HG03457 (cell line): ENCODE data around the gene CILP2.

ENCODE experiments used
- ATAC-seq: cut with Tn5 transposase; IDR thresholded peaks from one replicate; pipeline ENCODE4 v1.9.1; 2021; ENCODE audit warnings: moderate number of reproducible peaks; ENCODE audit not compliant: unreplicated experiment

The CILP2 gene

GRCh38 chr19:19538061-19538784 is at the start of gene CILP2:
Gene CILP2, plus strand, starts transcription at chr19:19538265. Its CDS starts 85 bp downstream, at chr19:19538350.
- no peak for ATAC-seq

DNA sequence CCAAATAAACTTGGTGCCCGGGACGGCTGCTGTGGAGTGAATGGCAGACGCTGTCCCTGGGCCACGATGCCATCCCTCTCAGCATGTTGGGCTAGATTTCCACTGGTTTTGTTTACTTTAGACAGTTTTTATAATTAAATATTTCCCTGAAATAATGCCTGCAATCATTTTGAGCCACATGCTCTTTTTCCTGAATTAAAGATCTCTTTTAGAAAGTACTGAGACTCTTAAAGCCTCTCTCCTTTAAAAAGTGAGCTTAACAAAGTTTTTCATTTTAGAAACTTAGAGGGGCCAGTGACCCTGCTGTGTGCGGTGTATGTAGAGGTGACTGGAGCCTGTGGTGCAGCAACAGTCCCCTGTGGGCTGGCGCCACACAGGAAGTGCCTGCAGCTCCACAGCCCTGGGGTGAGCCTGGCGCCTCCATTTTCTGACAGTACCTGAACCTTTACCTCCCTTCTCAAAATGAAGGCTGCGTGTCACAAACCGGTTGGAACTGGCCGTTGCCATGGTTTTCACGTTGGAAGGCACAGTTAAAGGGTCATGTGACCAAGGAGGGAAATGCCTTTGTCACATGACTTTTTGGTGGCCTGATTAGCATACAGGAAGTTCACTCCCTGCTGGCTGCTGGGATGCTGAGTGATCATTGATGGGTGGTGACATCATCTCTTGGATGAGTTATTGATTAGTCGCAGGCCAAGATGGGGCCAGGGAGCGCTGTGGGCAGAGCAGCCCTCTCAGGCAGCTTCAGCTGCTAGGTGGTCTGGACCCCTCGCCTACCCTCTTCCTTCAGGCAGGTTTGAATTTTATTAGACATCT is 49.0 kb upstream of the CILP2 start:
- peak; percentile 41 for ATAC-seq

DNA sequence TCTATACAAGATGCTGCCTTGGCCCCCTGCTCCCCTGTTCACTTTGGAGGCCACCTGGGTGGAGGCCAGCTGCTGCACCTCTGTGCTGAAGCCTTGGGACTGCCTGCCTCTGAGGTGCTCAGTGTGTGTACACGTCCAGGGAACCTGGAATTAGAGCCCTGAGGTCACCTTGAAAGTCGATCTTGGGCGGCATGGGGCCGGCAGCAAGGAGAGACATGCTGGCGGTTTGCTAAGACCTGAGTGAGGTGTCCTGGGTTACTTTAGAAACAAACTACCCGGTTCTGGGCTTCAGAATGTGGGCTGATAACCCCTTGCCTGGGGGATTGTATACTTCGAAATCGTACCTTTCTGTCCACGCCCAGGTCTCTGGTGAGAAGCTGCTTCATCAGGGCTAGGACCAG is 48.3 kb upstream of the CILP2 start:
- no peak for ATAC-seq

DNA sequence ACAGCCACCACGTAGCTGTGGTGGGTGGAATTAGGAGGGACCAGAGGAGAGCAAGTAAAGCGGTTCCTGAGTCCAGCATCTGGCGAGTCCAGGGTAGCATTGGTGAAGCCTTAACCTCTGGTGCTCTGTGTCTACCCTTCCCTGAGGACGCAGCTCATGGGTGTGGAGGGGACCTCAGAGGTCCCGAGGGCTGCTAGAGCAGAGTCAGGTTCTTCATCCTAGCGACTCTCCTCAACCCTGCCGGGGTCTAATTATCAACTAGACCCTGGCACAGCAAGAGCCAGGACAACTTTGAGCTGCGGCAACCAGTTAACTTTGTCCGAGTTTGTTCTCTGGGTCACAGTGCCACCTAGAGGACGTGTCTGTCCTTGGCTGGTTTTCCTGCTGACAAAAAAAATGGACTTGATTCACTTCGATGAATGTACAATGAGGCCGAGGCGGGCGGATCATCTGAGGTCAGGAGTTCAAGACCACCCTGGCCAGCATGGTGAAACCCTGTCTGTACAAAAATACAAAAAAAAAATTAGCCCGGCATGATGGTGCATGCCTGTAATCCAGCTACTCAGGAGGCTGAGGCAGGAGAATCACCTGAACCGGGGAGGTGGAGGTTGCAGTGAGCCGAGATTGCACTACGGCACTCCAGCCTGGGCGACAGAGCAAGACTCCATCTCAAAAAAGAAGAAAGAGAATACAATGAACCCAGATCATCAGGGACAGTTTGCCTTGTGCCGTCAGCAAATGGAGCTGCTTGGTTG is 47.7 kb upstream of the CILP2 start:
- ATAC-seq = no peak

DNA sequence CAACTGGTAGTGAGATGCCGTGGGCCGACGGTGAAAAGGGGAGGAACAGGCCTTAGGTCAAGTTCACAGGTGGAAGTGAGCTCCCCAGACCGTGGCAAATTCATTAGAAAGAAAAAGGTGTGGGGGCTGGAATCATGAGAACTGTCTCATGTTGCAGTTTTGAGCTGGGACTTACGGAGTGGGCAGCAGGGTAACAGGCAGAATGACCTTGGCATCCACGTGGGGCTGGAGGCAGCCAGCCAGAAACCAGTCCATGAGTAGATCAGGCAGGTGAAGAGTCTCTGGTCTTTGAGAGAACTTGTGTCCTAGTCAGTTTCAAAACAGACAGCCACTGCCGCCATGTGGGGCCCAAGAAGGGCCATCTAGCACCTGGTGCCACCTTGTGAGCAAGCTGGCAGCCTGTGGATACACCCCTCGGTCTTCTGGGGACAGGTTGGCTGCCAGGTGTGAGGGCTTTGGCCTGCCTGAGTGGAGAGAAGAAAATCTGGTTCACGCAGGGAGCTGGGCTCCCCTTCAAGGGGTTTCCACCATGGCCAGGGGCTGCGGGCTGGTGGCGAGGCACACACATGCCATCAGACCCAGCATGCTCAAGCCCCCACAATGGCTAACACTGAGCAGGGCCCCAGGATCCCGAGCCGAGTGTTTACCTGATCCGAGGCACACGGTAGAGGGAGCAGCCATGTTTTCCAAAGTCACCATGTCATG is 46.6 kb upstream of the CILP2 start:
- ATAC-seq = no peak

GRCh38 chr19:19492026-19492610 is 45.9 kb upstream of the CILP2 start:
- no peak for ATAC-seq

DNA sequence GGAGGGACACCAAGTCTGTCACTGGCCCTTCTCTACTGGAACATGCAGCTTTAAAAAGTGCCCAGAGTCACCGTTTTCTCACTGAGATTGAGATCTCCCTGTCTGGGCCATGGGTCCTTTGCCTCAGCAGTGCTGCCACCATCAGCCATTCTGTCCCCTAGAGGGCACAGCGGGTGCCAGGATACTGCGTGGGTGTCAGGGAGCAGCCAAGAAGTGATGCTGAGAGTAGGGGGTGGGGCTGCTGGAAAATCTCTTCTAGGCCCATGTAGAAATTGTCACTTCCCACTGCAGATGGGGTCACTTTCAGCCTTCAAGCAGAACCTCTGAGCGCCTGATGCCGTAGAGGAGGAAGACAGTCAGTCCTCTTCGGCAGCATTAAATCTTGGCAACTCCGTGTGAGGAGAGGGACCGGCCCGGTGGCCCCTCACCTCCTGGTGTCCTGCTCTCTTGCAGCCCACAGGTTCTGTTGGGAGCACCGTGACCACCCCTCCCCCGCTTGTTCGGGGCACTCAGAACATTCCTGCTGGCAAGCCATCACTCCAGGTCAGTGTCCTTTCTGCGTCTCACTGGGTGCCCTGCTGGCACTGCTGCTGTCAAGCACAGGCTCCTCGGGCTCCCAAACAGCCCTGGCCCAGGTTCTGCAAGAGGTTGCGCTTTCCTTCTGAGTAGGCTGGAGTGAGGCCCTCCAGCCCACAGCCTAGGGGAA is 44.1 kb upstream of the CILP2 start:
- ATAC-seq = no peak

GRCh38 chr19:19495614-19496603 is 42.2 kb upstream of the CILP2 start:
- ATAC-seq = no peak

GRCh38 chr19:19498255-19498991 is 39.6 kb upstream of the CILP2 start:
- no peak for ATAC-seq

DNA sequence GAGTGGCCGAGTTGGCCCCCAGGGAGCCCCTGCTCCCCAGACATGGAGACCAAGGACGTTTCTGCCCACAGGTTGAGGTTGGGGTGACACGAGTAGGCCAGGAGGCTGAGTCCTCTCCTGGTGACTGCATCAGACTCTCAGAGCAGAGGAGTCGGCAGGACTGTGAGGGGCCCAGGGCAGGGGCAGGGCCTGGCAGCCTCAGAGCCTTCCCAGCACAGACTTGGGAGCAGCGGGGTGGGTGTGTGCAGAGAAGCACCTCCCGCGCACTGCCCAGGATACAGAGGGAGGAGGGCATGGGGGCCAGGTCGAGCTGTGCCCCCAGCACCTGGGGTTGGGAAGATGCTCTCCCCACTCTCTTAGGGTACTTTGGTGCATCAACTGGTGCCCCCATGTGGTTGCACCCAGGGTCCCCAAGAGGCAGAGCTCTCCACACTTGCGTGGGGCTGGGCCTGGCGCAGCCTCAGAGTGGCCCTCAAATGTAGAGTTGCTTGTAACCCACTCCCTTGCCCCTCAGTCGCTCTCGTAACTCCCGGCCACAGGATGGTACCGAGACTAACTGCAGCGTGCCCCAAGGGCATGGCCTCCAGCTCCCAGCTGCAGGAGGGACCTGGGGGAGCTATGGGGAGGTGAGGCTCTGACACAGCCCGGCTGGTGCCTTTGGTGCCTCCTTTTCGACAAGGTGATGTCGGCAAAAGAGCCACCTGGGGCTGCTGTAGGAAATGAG is 38.6 kb upstream of the CILP2 start:
- ATAC-seq = no peak

GRCh38 chr19:19500975-19501644 is 37.0 kb upstream of the CILP2 start:
- ATAC-seq = no peak

- no peak for ATAC-seq
Observed at GRCh38 chr19:19501798-19502197, 36.3 kb upstream of the CILP2 start.

GRCh38 chr19:19502281-19502680 is 35.8 kb upstream of the CILP2 start:
- ATAC-seq = no peak

DNA sequence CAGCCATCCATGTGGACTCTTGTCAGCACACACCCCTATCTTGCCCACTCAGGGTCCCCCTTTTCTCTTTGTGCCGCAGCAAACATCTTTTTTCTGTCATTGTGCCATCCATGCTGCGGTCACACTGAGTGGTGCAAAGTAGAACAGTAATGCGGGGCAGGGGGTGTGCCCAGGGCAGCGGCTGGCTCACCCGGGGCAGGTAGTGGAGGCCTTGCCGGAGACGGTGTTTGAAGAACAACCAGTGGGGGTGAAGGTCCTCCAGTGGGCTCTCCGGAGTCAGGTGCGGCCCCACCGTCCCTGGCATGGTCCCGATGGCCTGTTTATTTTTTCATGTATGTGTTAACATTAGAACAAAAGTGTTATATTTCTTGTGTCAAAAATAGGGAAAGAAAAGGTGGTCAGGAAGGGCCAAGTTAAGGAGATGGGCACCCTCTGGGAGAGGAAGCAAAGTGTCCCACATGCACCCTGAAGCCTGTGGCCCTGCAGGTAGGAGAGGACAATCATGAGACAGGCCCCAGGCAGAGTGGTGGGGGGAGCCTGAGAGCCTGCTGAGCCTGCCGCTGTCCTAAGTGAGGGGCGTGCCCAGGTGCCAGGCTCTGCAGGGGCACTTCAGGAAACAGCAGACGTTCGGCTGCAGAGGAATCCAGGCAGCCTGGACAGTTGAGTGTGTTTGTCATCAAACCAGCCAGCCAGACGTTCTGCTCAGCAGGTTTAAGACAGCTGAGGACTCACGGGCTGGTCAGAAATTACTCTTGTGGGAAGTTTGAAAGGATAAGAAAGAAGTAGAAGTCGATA is 35.1 kb upstream of the CILP2 start:
- ATAC-seq = no peak

DNA sequence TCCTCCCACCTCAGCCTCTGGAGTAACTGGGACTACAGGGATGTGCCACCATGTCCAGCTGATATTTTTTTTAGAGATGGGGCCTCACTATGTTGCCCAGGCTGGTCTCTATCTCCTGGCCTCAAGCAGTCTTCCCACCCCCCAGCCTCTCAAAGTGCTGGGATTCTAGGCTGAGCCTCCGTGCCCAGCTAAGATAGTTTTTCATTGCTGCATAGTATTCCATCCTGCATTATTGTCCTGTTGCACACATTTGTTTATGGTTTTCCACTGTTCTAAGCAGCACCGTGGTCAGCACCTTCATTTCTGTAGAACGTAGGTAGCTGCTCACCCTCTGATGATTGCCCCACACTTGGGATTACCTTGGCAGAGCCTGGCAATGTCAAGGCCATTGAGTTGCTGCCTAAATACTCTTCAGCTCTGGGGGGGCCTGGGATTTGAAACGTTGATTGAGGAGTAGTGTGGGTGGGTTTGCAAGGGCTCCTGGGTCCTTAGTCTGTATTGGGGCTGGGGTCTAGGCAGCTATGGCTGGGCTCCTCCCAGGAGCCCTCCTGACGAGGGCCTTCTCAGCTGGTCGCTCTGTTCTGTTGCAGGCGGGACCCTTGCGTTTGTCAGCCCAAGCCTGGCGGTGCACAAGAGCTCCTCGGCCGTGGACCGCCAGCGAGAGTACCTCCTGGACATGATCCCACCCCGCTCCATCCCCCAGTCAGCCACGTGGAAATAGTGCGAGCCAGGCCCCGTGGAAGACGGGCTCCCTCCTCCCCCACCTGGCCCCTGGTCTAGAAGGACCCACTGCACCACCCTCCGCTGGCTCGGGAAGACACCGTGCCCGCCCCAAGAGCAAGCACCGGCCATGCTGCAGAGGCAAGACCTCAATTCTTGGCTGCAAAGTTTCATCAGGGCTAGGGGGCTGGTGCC is 33.1 kb upstream of the CILP2 start:
- no peak for ATAC-seq
